Measurements from ENCODE around the gene MRPL36.

DNA sequence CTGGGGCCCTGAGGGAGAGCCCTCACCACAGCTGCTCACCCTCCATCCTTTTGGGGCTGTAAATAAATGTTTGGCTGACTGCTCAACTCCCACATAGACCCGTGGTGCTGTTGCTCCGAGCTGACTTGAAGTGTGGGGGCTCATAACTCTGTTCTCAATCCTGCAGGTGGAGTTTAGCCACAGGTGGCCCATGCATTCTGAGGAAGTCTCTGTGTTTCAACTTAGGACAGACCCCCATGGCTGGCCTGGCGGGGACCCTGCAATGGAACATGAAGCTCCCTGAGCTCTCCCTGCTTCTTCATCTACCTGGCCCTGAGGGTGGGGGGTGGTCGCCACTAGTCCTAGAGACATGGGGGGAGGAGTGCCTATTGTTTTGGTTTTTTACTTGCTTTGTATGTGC, 21.3 kb upstream of the MRPL36 start:
- TF ChIP-seq EP300 (IDR thresholded peaks at IDR 0.05): no peak
- TF ChIP-seq, protein P1, sequence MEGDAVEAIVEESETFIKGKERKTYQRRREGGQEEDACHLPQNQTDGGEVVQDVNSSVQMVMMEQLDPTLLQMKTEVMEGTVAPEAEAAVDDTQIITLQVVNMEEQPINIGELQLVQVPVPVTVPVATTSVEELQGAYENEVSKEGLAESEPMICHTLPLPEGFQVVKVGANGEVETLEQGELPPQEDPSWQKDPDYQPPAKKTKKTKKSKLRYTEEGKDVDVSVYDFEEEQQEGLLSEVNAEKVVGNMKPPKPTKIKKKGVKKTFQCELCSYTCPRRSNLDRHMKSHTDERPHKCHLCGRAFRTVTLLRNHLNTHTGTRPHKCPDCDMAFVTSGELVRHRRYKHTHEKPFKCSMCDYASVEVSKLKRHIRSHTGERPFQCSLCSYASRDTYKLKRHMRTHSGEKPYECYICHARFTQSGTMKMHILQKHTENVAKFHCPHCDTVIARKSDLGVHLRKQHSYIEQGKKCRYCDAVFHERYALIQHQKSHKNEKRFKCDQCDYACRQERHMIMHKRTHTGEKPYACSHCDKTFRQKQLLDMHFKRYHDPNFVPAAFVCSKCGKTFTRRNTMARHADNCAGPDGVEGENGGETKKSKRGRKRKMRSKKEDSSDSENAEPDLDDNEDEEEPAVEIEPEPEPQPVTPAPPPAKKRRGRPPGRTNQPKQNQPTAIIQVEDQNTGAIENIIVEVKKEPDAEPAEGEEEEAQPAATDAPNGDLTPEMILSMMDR (IDR thresholded peaks at IDR 0.05): no peak
- TF ChIP-seq POLR2AphosphoS5 (IDR thresholded peaks at IDR 0.05): no peak
